Right lobe of liver (tissue), 6 donors: ENCODE results near the gene PLS1. TPM values are rescaled to one million over a fixed set of nuclear protein-coding genes. Genes with fewer than 3 reads are reported as not detected.

Experiments used
- ATAC-seq, 4 donors: fragments of 200-7000 bp; cut with Tn5 transposase; one replicate each; pipeline ENCODE4 v1.9.1; 2020; ENCODE audit warnings: mild to moderate bottlenecking in 4 of 4, moderate library complexity in 4 of 4
- DNase-seq, 3 donors: peaks; one replicate each; pipeline ENCODE4 v3.0.0-alpha.2; 2020
- H3K27ac ChIP-seq, 3 donors: fragments of 200-600 bp; one replicate each; pipeline ENCODE4 v1.8.0; 2022
- H3K27me3 ChIP-seq, 2 donors: fragments of 200-600 bp; one replicate each; pipeline ENCODE4 v1.8.0; 2022
- H3K36me3 ChIP-seq, 4 donors: fragments of 200-600 bp; sonication (generic) in 1 of 4; one replicate each; pipeline versions ENCODE4 v1.5.1 to v1.8.0; 2017 to 2022; ENCODE audit warnings: control low read depth in 1 of 4
- H3K4me1 ChIP-seq, 4 donors: fragments of 200-600 bp; sonication (generic) in 1 of 4; one replicate each; pipeline versions ENCODE4 v1.5.1 to v1.8.0; 2017 to 2022; ENCODE audit warnings: control low read depth in 1 of 4
- H3K4me3 ChIP-seq, 3 donors: fragments of 200-600 bp; one replicate each; pipeline ENCODE4 v1.8.0; 2022
- H3K9me3 ChIP-seq, 4 donors: fragments of 200-600 bp; sonication (generic) in 1 of 4; one replicate each; pipeline versions ENCODE4 v1.5.1 to v1.8.0; 2017 to 2022; ENCODE audit warnings: control low read depth in 1 of 4
- POLR2A ChIP-seq: fragments of 450-650 bp; IDR thresholded peaks from one replicate; pipeline ENCODE4 v1.6.1; 2017; ENCODE audit warnings: antibody characterized with exemption, mild to moderate bottlenecking
- WGBS: methylation state at CpG from one replicate; pipeline ENCODE4 v1.1.6; 2018; ENCODE audit warnings: low coverage, low lambda C conversion rate; ENCODE audit not compliant: insufficient coverage; ENCODE audit errors: missing lambda C conversion rate; 5-methylcytosine and 5-hydroxymethylcytosine counted together
- intact Hi-C, 2 donors: fragments of 100-400 bp; cut with DNase I; formaldehyde crosslinking; loops; one replicate each; pipeline versions ENCODE4 v1.11.2 to v1.14.1; 2022
- small RNA-seq, 2 experiments: library from RNA; depleted of rRNA; stranded (forward); fragments of <200 nt; gene quantifications; one replicate each; pipeline ENCODE3, GENCODE V24; 2016
- total RNA-seq, 6 experiments: library from RNA; depleted of rRNA in 2 of 6; stranded (reverse); fragments of >200 nt in 2 of 6; fragmentation: NEBNext Ultra II Directional in 3 of 6; extraction: Animal tissue kit (Norgen Biotek cat#: 25700) in 3 of 6; gene quantifications; one replicate each; pipeline versions ENCODE4 v1.1.0 to v1.2.4, GENCODE V29; 2016 to 2023
- TF ChIP-seq, protein P1 (sequence below), 4 donors: fragments of 200-600 bp in 3 of 4; fragments of 450-650 bp in 1 of 4; IDR thresholded peaks; one replicate each; pipeline versions ENCODE4 v1.5.1 to v1.8.0; 2016 to 2022; ENCODE audit warnings: antibody characterized with exemption in 4 of 4, mild to moderate bottlenecking in 2 of 4
- donor health status: DM: no; HTN: yes; CAD: no.
- donor health status: DM: no; HTN: no; CAD: no.
- donor health status: DM: no; HTN: no; CAD: no.
- donor health status: DM: no; HTN: yes; CAD: no.
- donor health status: DM: no; HTN: yes; CAD: no.

The PLS1 gene
- total RNA-seq, 6 experiments from 2014 or later = 13.0 to 30.5 (median 18.2) TPM

- TF ChIP-seq, protein P1, sequence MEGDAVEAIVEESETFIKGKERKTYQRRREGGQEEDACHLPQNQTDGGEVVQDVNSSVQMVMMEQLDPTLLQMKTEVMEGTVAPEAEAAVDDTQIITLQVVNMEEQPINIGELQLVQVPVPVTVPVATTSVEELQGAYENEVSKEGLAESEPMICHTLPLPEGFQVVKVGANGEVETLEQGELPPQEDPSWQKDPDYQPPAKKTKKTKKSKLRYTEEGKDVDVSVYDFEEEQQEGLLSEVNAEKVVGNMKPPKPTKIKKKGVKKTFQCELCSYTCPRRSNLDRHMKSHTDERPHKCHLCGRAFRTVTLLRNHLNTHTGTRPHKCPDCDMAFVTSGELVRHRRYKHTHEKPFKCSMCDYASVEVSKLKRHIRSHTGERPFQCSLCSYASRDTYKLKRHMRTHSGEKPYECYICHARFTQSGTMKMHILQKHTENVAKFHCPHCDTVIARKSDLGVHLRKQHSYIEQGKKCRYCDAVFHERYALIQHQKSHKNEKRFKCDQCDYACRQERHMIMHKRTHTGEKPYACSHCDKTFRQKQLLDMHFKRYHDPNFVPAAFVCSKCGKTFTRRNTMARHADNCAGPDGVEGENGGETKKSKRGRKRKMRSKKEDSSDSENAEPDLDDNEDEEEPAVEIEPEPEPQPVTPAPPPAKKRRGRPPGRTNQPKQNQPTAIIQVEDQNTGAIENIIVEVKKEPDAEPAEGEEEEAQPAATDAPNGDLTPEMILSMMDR (IDR thresholded peaks at IDR 0.05) = no peak
- TF ChIP-seq POLR2A = no peak
- DNase-seq (no peak), ATAC-seq (no peak)
- Histone ChIP-seq H3K4me3 (no peak overlapping the region), H3K4me1 (no peaks in the 10 kb centered on the region), H3K27ac (no peak overlapping the region), H3K27me3 (no peaks in the 10 kb centered on the region), H3K36me3 (no peaks in the 10 kb centered on the region), H3K9me3 (no peaks in the 10 kb centered on the region)
- intact Hi-C loops = no loop called here
- 93% methylated on average over 1 of the region's 1 CpG for WGBS
Observed at GRCh38 chr3:142754494-142754893, 158.3 kb downstream of the PLS1 start.

Small RNAs within 50 kb of the gene (small RNA-seq; reads per million reads assigned to genes)
- gene RNA5SP143 = 0 reads per million in 2 experiments

Other genes starting within 250 kb of the PLS1 start
- 10 to 100 TPM; 21.4 to 30.8 (median 24.8) TPM for gene XRN1, start 148.4 kb upstream of the PLS1 start, total RNA-seq
- gene ATR, start 17.7 kb upstream of the PLS1 start, total RNA-seq = 10 to 100 TPM in 5 of 6 experiments, 1 to 10 TPM in 1; 8.0 to 26.9 (median 15.7) TPM
- 1 to 10 TPM in 1 of 6 experiments, under 1 TPM in 5; 0.19 to 2.5 (median 0.51) TPM for gene TRPC1, start 127.6 kb downstream of the PLS1 start, total RNA-seq